Duodenal mucosa (tissue), 2 donors: ENCODE data around the gene WNT7A.

Experiments
- H3K27ac ChIP-seq: one replicate; pipeline ENCODE4 v1.7.0; 2013; ENCODE audit warnings: low read depth, low read length
- H3K27me3 ChIP-seq, 2 donors: one replicate each; pipeline ENCODE4 v1.7.0; 2013; ENCODE audit warnings: low read length in 2 of 2, control low read depth in 1 of 2; ENCODE audit not compliant: insufficient read depth in 2 of 2, control insufficient read depth in 1 of 2
- H3K36me3 ChIP-seq, 2 donors: one replicate each; pipeline ENCODE4 v1.7.0; 2013; ENCODE audit warnings: low read length in 2 of 2, control low read depth in 1 of 2; ENCODE audit not compliant: insufficient read depth in 2 of 2, control insufficient read depth in 1 of 2
- H3K4me1 ChIP-seq, 2 donors: one replicate each; pipeline ENCODE4 v1.7.0; 2013; ENCODE audit warnings: low read length in 2 of 2, control low read depth in 1 of 2; ENCODE audit not compliant: insufficient read depth in 2 of 2, control insufficient read depth in 1 of 2
- H3K4me3 ChIP-seq, 2 donors: one replicate each; pipeline ENCODE4 v1.7.0; 2013; ENCODE audit warnings: low read length in 2 of 2, low read depth in 1 of 2
- H3K9ac ChIP-seq, 2 donors: one replicate each; pipeline ENCODE4 v1.7.0; 2013; ENCODE audit warnings: low read length in 2 of 2, low read depth in 1 of 2
- H3K9me3 ChIP-seq, 2 donors: one replicate each; pipeline ENCODE4 v1.7.0; 2013; ENCODE audit warnings: low read length in 2 of 2, control low read depth in 1 of 2; ENCODE audit not compliant: control insufficient read depth in 1 of 2

Gene WNT7A

GRCh38 chr3:13838421-13838820 lies 41.5 kb downstream of the WNT7A start:
- H3K4me3 ChIP-seq = no peak overlapping the region
- H3K9ac ChIP-seq = no peak overlapping the region
- H3K4me1 ChIP-seq = no peaks in the 10 kb centered on the region
- no peaks in the 10 kb centered on the region for H3K36me3 ChIP-seq
- H3K27me3 ChIP-seq = peaks cover 0 to 11% of the 10 kb centered on the region in 2 donors
- H3K27ac ChIP-seq = no peak overlapping the region
- H3K9me3 ChIP-seq = no peaks in the 10 kb centered on the region

- Histone ChIP-seq H3K4me1 (no peaks in the 10 kb centered on the region), H3K27ac (no peak overlapping the region), H3K9me3 (no peaks in the 10 kb centered on the region), H3K27me3 (peaks cover 0 to 11% of the 10 kb centered on the region in 2 donors), H3K9ac (no peak overlapping the region), H3K4me3 (no peak overlapping the region), H3K36me3 (no peaks in the 10 kb centered on the region)
These were observed 42.1 kb downstream of the WNT7A start for GRCh38 chr3:13837751-13838150.

- no peak overlapping the region for H3K9ac ChIP-seq
- H3K4me3 ChIP-seq = no peak overlapping the region
- H3K4me1 ChIP-seq = no peaks in the 10 kb centered on the region
- H3K36me3 ChIP-seq = no peaks in the 10 kb centered on the region
- H3K27ac ChIP-seq = no peak overlapping the region
- H3K27me3 ChIP-seq = peaks cover 0 to 11% of the 10 kb centered on the region in 2 donors
- no peaks in the 10 kb centered on the region for H3K9me3 ChIP-seq
These were observed 42.9 kb downstream of the WNT7A start for GRCh38 chr3:13836658-13837587.

GRCh38 chr3:13835246-13835645 lies 44.6 kb downstream of the WNT7A start:
- Histone ChIP-seq H3K36me3 (no peaks in the 10 kb centered on the region), H3K27me3 (peaks cover 0 to 8% of the 10 kb centered on the region in 2 donors), H3K4me1 (no peaks in the 10 kb centered on the region), H3K4me3 (no peak overlapping the region), H3K9ac (no peak overlapping the region), H3K9me3 (no peaks in the 10 kb centered on the region), H3K27ac (no peak overlapping the region)

GRCh38 chr3:13834258-13835035 lies 45.4 kb downstream of the WNT7A start:
- H3K27me3 ChIP-seq = peaks cover 0 to 8% of the 10 kb centered on the region in 2 donors
- no peak overlapping the region for H3K27ac ChIP-seq
- H3K9me3 ChIP-seq = no peaks in the 10 kb centered on the region
- H3K4me1 ChIP-seq = no peaks in the 10 kb centered on the region
- H3K36me3 ChIP-seq = no peaks in the 10 kb centered on the region
- no peak overlapping the region for H3K9ac ChIP-seq
- no peak overlapping the region for H3K4me3 ChIP-seq

GRCh38 chr3:13833506-13834257 lies 46.2 kb downstream of the WNT7A start:
- Histone ChIP-seq H3K9ac (no peak overlapping the region), H3K4me1 (no peaks in the 10 kb centered on the region), H3K9me3 (no peaks in the 10 kb centered on the region), H3K27ac (no peak overlapping the region), H3K27me3 (peaks cover 0 to 8% of the 10 kb centered on the region in 2 donors), H3K4me3 (no peak overlapping the region), H3K36me3 (no peaks in the 10 kb centered on the region)

GRCh38 chr3:13832130-13832529 lies 47.7 kb downstream of the WNT7A start:
- Histone ChIP-seq H3K9me3 (no peaks in the 10 kb centered on the region), H3K4me1 (no peaks in the 10 kb centered on the region), H3K36me3 (no peaks in the 10 kb centered on the region), H3K9ac (no peak overlapping the region), H3K27ac (no peak overlapping the region), H3K4me3 (no peak overlapping the region), H3K27me3 (peaks cover 0 to 8% of the 10 kb centered on the region in 2 donors)

- H3K4me1 ChIP-seq = no peaks in the 10 kb centered on the region
- H3K27ac ChIP-seq = no peak overlapping the region
- H3K4me3 ChIP-seq = no peak overlapping the region
- H3K36me3 ChIP-seq = no peaks in the 10 kb centered on the region
- peaks cover 0 to 8% of the 10 kb centered on the region in 2 donors for H3K27me3 ChIP-seq
- H3K9ac ChIP-seq = no peak overlapping the region
- H3K9me3 ChIP-seq = no peaks in the 10 kb centered on the region
These were observed 48.4 kb downstream of the WNT7A start for GRCh38 chr3:13831386-13831996.

GRCh38 chr3:13829311-13829710 lies 50.6 kb downstream of the WNT7A start:
- no peaks in the 10 kb centered on the region for H3K9me3 ChIP-seq
- H3K27me3 ChIP-seq = no peaks in the 10 kb centered on the region
- no peaks in the 10 kb centered on the region for H3K36me3 ChIP-seq
- no peak overlapping the region for H3K9ac ChIP-seq
- H3K4me1 ChIP-seq = no peaks in the 10 kb centered on the region
- no peak overlapping the region for H3K4me3 ChIP-seq
- H3K27ac ChIP-seq = no peak overlapping the region
